Stimulated activated CD8-positive, alpha-beta memory T cell treated with anti-CD3 and anti-CD28 coated beads, Interleukin-7, amount 100 ng/mL, for 1 hour (primary cell): ENCODE measurements around the gene RTN4.
"Not testable (repeated sequence)": the region's sequence is repeated elsewhere in the genome, so short reads cannot be mapped to it uniquely, and the experiment has no call there.

Experiments
- DNase-seq, 2 donors: peaks; one replicate each; pipeline ENCODE4 v3.0.0-alpha.2; 2020; ENCODE audit warnings: low read depth in 2 of 2

Gene RTN4

GRCh38 chr2:55050100-55050994 is at the start of gene RTN4:
Gene RTN4, minus strand, starts transcription at chr2:55050451. Its CDS starts 151 bp downstream, at chr2:55050300.
- peak; percentile 94 to 96 for DNase-seq

- DNase-seq: no peak
Measured at GRCh38 chr2:55099493-55099877, 49.2 kb upstream of the RTN4 start.

- no peak for DNase-seq
Measured at GRCh38 chr2:55097461-55098410, 47.5 kb upstream of the RTN4 start.

GRCh38 chr2:55097082-55097460 is 46.8 kb upstream of the RTN4 start:
- no peak for DNase-seq

- no peak for DNase-seq
Measured at GRCh38 chr2:55096586-55096985, 46.3 kb upstream of the RTN4 start.

GRCh38 chr2:55093381-55093780 is 43.1 kb upstream of the RTN4 start:
- no peak for DNase-seq

- DNase-seq: no peak
Measured at GRCh38 chr2:55092439-55092838, 42.2 kb upstream of the RTN4 start.

GRCh38 chr2:55091681-55092080 is 41.4 kb upstream of the RTN4 start:
- not testable (repeated sequence) for DNase-seq

GRCh38 chr2:55090702-55091101 is 40.5 kb upstream of the RTN4 start:
- DNase-seq: no peak

GRCh38 chr2:55089726-55090125 is 39.5 kb upstream of the RTN4 start:
- DNase-seq: no peak

- DNase-seq: no peak
Measured at GRCh38 chr2:55088400-55088799, 38.1 kb upstream of the RTN4 start.

- no peak for DNase-seq
Measured at GRCh38 chr2:55087936-55088335, 37.7 kb upstream of the RTN4 start.

GRCh38 chr2:55087501-55087900 is 37.2 kb upstream of the RTN4 start:
- DNase-seq: no peak

GRCh38 chr2:55085113-55086040 is 35.1 kb upstream of the RTN4 start:
- no peak for DNase-seq

GRCh38 chr2:55084641-55085040 is 34.4 kb upstream of the RTN4 start:
- DNase-seq: no peak

GRCh38 chr2:55080204-55080738 is 30.0 kb upstream of the RTN4 start:
- DNase-seq: no peak

GRCh38 chr2:55078956-55079355 is 28.7 kb upstream of the RTN4 start:
- DNase-seq: no peak

- no peak for DNase-seq
Measured at GRCh38 chr2:55076721-55077120, 26.5 kb upstream of the RTN4 start.

GRCh38 chr2:55076019-55076418 is 25.8 kb upstream of the RTN4 start:
- DNase-seq: not testable (repeated sequence)

GRCh38 chr2:55073000-55073983 is 23.0 kb upstream of the RTN4 start:
- no peak for DNase-seq
